BLaER1 (cell line): Measurements from ENCODE around the gene AVP.

Experiments used
- H3K27ac ChIP-seq: shearing (Covaris generic); formaldehyde crosslinking; 2 replicates; pipeline ENCODE4 v1.8.1; 2022
- H3K27me3 ChIP-seq: shearing (Covaris generic); formaldehyde crosslinking; 2 replicates; pipeline ENCODE4 v1.8.1; 2022
- H3K36me3 ChIP-seq: shearing (Covaris generic); formaldehyde crosslinking; 2 replicates; pipeline ENCODE4 v1.8.1; 2022
- H3K4me1 ChIP-seq: shearing (Covaris generic); formaldehyde crosslinking; 2 replicates; pipeline ENCODE4 v1.8.1; 2022
- H3K4me2 ChIP-seq: shearing (Covaris generic); formaldehyde crosslinking; 2 replicates; pipeline ENCODE4 v1.8.1; 2022
- H3K4me3 ChIP-seq: shearing (Covaris generic); formaldehyde crosslinking; 2 replicates; pipeline ENCODE4 v1.8.1; 2022
- H3K9ac ChIP-seq: shearing (Covaris generic); formaldehyde crosslinking; 2 replicates; pipeline ENCODE4 v1.8.1; 2022
- H3K9me3 ChIP-seq: shearing (Covaris generic); formaldehyde crosslinking; 2 replicates; pipeline ENCODE4 v1.8.1; 2022
- H4K20me1 ChIP-seq: shearing (Covaris generic); formaldehyde crosslinking; 2 replicates; pipeline ENCODE4 v1.8.1; 2022
- Cebpa-rat ChIP-seq: shearing (Covaris generic); IDR thresholded peaks from 2 replicates; pipeline ENCODE4 v1.8.1; 2022

Gene AVP

GRCh38 chr20:3101737-3102574 lies 17.4 kb upstream of the AVP start:
- H3K4me2 ChIP-seq, result peak overlapping the region; percentile 22; the same call in 1 of the 2 replicates
- no peaks in the 10 kb centered on the region for H3K27me3 ChIP-seq
- H3K4me1 ChIP-seq, result peaks cover 13% of the 10 kb centered on the region
- no peaks in the 10 kb centered on the region for H3K9me3 ChIP-seq
- H3K9ac ChIP-seq, result no peak overlapping the region
- H4K20me1 ChIP-seq, result no peaks in the 10 kb centered on the region
- no peak for TF ChIP-seq Cebpa-rat
- H3K27ac ChIP-seq, result no peak overlapping the region
- H3K36me3 ChIP-seq, result no peaks in the 10 kb centered on the region
- no peak overlapping the region for H3K4me3 ChIP-seq

- no peak overlapping the region for H3K4me2 ChIP-seq
- no peak for TF ChIP-seq Cebpa-rat
- H3K27me3 ChIP-seq, result no peaks in the 10 kb centered on the region
Observed at GRCh38 chr20:3101251-3101650, 16.7 kb upstream of the AVP start.

GRCh38 chr20:3100480-3100879 lies 16.0 kb upstream of the AVP start:
- TF ChIP-seq Cebpa-rat, result no peak
- no peaks in the 10 kb centered on the region for H3K9me3 ChIP-seq
- H3K27me3 ChIP-seq, result peaks cover 3% of the 10 kb centered on the region; the same call in 1 of the 2 replicates
- no peak overlapping the region for H3K4me2 ChIP-seq
- H3K9ac ChIP-seq, result no peak overlapping the region
- no peak overlapping the region for H3K4me3 ChIP-seq
- peaks cover 7% of the 10 kb centered on the region; the same call in 1 of the 2 replicates for H3K4me1 ChIP-seq
- H3K27ac ChIP-seq, result no peak overlapping the region
- H4K20me1 ChIP-seq, result no peaks in the 10 kb centered on the region
- no peaks in the 10 kb centered on the region for H3K36me3 ChIP-seq

More at GRCh38 chr20:3101251-3101650, 16.7 kb upstream of the AVP start:
- Histone ChIP-seq H3K36me3 (no peaks in the 10 kb centered on the region), H3K27ac (no peak overlapping the region), H3K9ac (no peak overlapping the region), H3K9me3 (no peaks in the 10 kb centered on the region), H3K4me3 (no peak overlapping the region), H4K20me1 (no peaks in the 10 kb centered on the region), H3K4me1 (peaks cover 7% of the 10 kb centered on the region; the same call in 1 of the 2 replicates)

GRCh38 chr20:3094848-3095629 lies 10.5 kb upstream of the AVP start:
- Histone ChIP-seq H3K9me3 (no peaks in the 10 kb centered on the region), H3K9ac (no peak overlapping the region), H3K4me3 (no peak overlapping the region), H3K36me3 (no peaks in the 10 kb centered on the region), H3K4me2 (no peak overlapping the region), H3K27me3 (peaks cover 54% of the 10 kb centered on the region), H3K27ac (no peak overlapping the region), H3K4me1 (peaks cover 32% of the 10 kb centered on the region), H4K20me1 (0 out of 2 replicates have a peak, but pooled peaks cover 7% of the 10 kb centered on the region)
- TF ChIP-seq Cebpa-rat, result no peak

- Histone ChIP-seq H3K9ac (no peak overlapping the region), H3K4me1 (peaks cover 32% of the 10 kb centered on the region), H3K4me3 (no peak overlapping the region), H3K27me3 (peaks cover 54% of the 10 kb centered on the region), H4K20me1 (0 out of 2 replicates have a peak, but pooled peaks cover 7% of the 10 kb centered on the region), H3K9me3 (no peaks in the 10 kb centered on the region), H3K4me2 (peak overlapping the region; percentile 88), H3K27ac (no peak overlapping the region), H3K36me3 (no peaks in the 10 kb centered on the region)
- TF ChIP-seq Cebpa-rat, result no peak
Observed at GRCh38 chr20:3093861-3094361, 9.4 kb upstream of the AVP start.

GRCh38 chr20:3092611-3093379 lies 8.3 kb upstream of the AVP start:
- Histone ChIP-seq H3K9ac (no peak overlapping the region), H3K27me3 (peaks cover 54% of the 10 kb centered on the region), H3K36me3 (no peaks in the 10 kb centered on the region), H3K4me3 (peak overlapping the region; percentile 64), H3K9me3 (no peaks in the 10 kb centered on the region), H3K4me2 (peak overlapping the region; percentile 88), H4K20me1 (0 out of 2 replicates have a peak, but pooled peaks cover 7% of the 10 kb centered on the region), H3K4me1 (peaks cover 32% of the 10 kb centered on the region), H3K27ac (no peak overlapping the region)
- no peak for TF ChIP-seq Cebpa-rat

GRCh38 chr20:3090565-3090964 lies 6.0 kb upstream of the AVP start:
- no peak for TF ChIP-seq Cebpa-rat
- H3K27ac ChIP-seq, result no peak overlapping the region
- 0 out of 2 replicates have a peak, but pooled peaks cover 7% of the 10 kb centered on the region for H4K20me1 ChIP-seq
- peaks cover 57% of the 10 kb centered on the region for H3K27me3 ChIP-seq
- peak overlapping the region; percentile 27 for H3K4me2 ChIP-seq
- H3K36me3 ChIP-seq, result no peaks in the 10 kb centered on the region
- no peak overlapping the region for H3K4me3 ChIP-seq
- no peaks in the 10 kb centered on the region for H3K9me3 ChIP-seq
- no peak overlapping the region for H3K9ac ChIP-seq
- H3K4me1 ChIP-seq, result peaks cover 32% of the 10 kb centered on the region

GRCh38 chr20:3088031-3088430 lies 3.5 kb upstream of the AVP start:
- Histone ChIP-seq H3K27ac (no peak overlapping the region), H3K4me3 (no peak overlapping the region), H3K9me3 (no peaks in the 10 kb centered on the region; the same call in 1 of the 2 replicates), H4K20me1 (peaks cover 8% of the 10 kb centered on the region; the same call in 1 of the 2 replicates), H3K27me3 (peaks cover 55% of the 10 kb centered on the region), H3K36me3 (no peaks in the 10 kb centered on the region), H3K4me1 (peaks cover 20% of the 10 kb centered on the region), H3K9ac (no peak overlapping the region), H3K4me2 (no peak overlapping the region)
- TF ChIP-seq Cebpa-rat, result no peak

- peaks cover 55% of the 10 kb centered on the region for H3K27me3 ChIP-seq
- TF ChIP-seq Cebpa-rat, result no peak
- no peaks in the 10 kb centered on the region; the same call in 1 of the 2 replicates for H3K9me3 ChIP-seq
- H3K27ac ChIP-seq, result no peak overlapping the region
- H3K4me3 ChIP-seq, result no peak overlapping the region
- peaks cover 13% of the 10 kb centered on the region; the same call in 1 of the 2 replicates for H4K20me1 ChIP-seq
- no peaks in the 10 kb centered on the region for H3K36me3 ChIP-seq
- no peak overlapping the region for H3K9ac ChIP-seq
- no peak overlapping the region for H3K4me2 ChIP-seq
- H3K4me1 ChIP-seq, result peaks cover 4% of the 10 kb centered on the region
Observed at GRCh38 chr20:3085571-3086072, 1.1 kb upstream of the AVP start.
